ENCODE measurements around the gene MPND.

MPND gene

DNA sequence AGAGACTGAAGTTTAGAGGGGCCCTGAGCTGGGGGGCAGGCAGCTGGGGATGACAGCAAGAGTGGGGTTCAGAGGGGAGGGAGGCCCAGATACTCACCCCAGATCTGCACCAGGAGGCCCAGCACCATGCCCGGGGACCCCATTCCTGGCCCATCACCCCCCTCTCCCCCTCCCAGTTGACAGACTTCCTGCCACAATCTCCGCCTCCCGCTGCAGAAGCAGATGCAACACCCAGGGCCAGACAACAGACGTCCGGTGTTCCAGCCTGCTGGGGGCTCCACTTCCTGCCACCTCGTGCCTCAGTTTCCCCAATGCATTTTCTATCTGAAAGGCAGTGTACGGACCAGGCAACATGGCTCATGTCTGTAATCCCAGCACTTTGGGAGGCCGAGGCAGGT is 41.1 kb upstream of the MPND start, which contains the start of gene TMIGD2:
Gene TMIGD2, minus strand, starts transcription at position 147 of the 398 bp plus-strand sequence. Its CDS starts 4 bp downstream, at position 143.
- 67% methylated on average over 8 of the region's 8 CpGs for WGBS
- no peak within 1 kb of the TSS for H3K4me2 ChIP-seq (ENCODE audit: low read length, poor library complexity, severe bottlenecking)
- H3K79me1 ChIP-seq (replicated peaks; ENCODE audit: low read length, poor library complexity, severe bottlenecking) = no peaks in the 10 kb centered on the region
- H3K14ac ChIP-seq (ENCODE audit: low read length in 2 of 2) = no peak within 1 kb of the TSS
- H2BK12ac ChIP-seq (ENCODE audit: low read length in 2 of 2) = no peak within 1 kb of the TSS
- H3K27ac ChIP-seq (ENCODE audit: low read length, poor library complexity, severe bottlenecking) = no peak within 1 kb of the TSS
- H2AFZ ChIP-seq (ENCODE audit: low read depth, low read length) = no peak within 1 kb of the TSS
- no peak within 1 kb of the TSS for H3K4ac ChIP-seq (ENCODE audit: low read depth in 1 of 2, low read length in 2 of 2)
- H3K4me1 ChIP-seq (ENCODE audit: control insufficient read depth, insufficient read depth, low read depth, low read length) = peaks cover 13% of the 10 kb centered on the region
- H2BK120ac ChIP-seq (ENCODE audit: low read depth, low read length) = no peak within 1 kb of the TSS
- no peak for DNase-seq
- H3K4me3 ChIP-seq (ENCODE audit: insufficient read depth in 1 of 2, low read depth in 1 of 2, low read length in 2 of 2) = no peak within 1 kb of the TSS
- H3K27me3 ChIP-seq (ENCODE audit: control insufficient read depth in 1 of 2, insufficient read depth in 1 of 2, low read length in 2 of 2) = peaks cover 0 to 28% of the 10 kb centered on the region in 2 experiments
- no peak within 1 kb of the TSS for H2AK5ac ChIP-seq (ENCODE audit: low read length, severe bottlenecking)
- H3K9ac ChIP-seq (ENCODE audit: low read length) = no peak within 1 kb of the TSS
- peak within 1 kb of the TSS; percentile 27 for H4K91ac ChIP-seq (ENCODE audit: low read length)
- H4K8ac ChIP-seq (ENCODE audit: low read length) = no peak within 1 kb of the TSS
- no peak within 1 kb of the TSS for H3K23ac ChIP-seq (ENCODE audit: low read length in 2 of 2)
- no peak within 1 kb of the TSS for H2BK5ac ChIP-seq (ENCODE audit: low read depth, low read length, poor library complexity, severe bottlenecking)
- H2BK15ac ChIP-seq (ENCODE audit: low read depth, poor library complexity, severe bottlenecking) = peak within 1 kb of the TSS; percentile 48
- H3K36me3 ChIP-seq (ENCODE audit: control insufficient read depth in 1 of 2, insufficient read depth in 2 of 2, low read depth in 1 of 2, low read length in 2 of 2) = peaks cover 0 to 10% of the 10 kb centered on the region in 2 experiments
- no peak within 1 kb of the TSS for H3K18ac ChIP-seq (ENCODE audit: low read depth in 1 of 2, low read length in 2 of 2)
- H3K9me3 ChIP-seq (ENCODE audit: control insufficient read depth, low read length) = no peaks in the 10 kb centered on the region

GRCh38 chr19:4303819-4304537 is 39.4 kb upstream of the MPND start:
- Histone ChIP-seq H3K27ac (ENCODE audit: low read length, poor library complexity, severe bottlenecking) (no peak overlapping the region), H2AK5ac (ENCODE audit: low read length, severe bottlenecking) (no peak overlapping the region), H3K9ac (ENCODE audit: low read length) (no peak overlapping the region), H3K4me2 (ENCODE audit: low read length, poor library complexity, severe bottlenecking) (peak overlapping the region; percentile 70), H3K23ac (ENCODE audit: low read length in 2 of 2) (no peak overlapping the region), H2BK5ac (ENCODE audit: low read depth, low read length, poor library complexity, severe bottlenecking) (no peak overlapping the region), H2BK15ac (ENCODE audit: low read depth, poor library complexity, severe bottlenecking) (peak overlapping the region; percentile 52), H4K91ac (ENCODE audit: low read length) (no peak overlapping the region), H3K14ac (ENCODE audit: low read length in 2 of 2) (no peak overlapping the region), H3K4me3 (ENCODE audit: insufficient read depth in 1 of 2, low read depth in 1 of 2, low read length in 2 of 2) (no peak overlapping the region), H2AFZ (ENCODE audit: low read depth, low read length) (peak overlapping the region; percentile 90), H3K79me1 (replicated peaks; ENCODE audit: low read length, poor library complexity, severe bottlenecking) (no peaks in the 10 kb centered on the region), H3K9me3 (ENCODE audit: control insufficient read depth, low read length) (no peaks in the 10 kb centered on the region), H3K4ac (ENCODE audit: low read depth in 1 of 2, low read length in 2 of 2) (no peak overlapping the region), H3K18ac (ENCODE audit: low read depth in 1 of 2, low read length in 2 of 2) (peak overlapping the region in 1 of 2 experiments; percentile 52), H2BK120ac (ENCODE audit: low read depth, low read length) (no peak overlapping the region), H3K27me3 (ENCODE audit: control insufficient read depth in 1 of 2, insufficient read depth in 1 of 2, low read length in 2 of 2) (peaks cover 0 to 19% of the 10 kb centered on the region in 2 experiments), H3K4me1 (ENCODE audit: control insufficient read depth, insufficient read depth, low read depth, low read length) (peaks cover 11% of the 10 kb centered on the region), H2BK12ac (ENCODE audit: low read length in 2 of 2) (no peak overlapping the region), H3K36me3 (ENCODE audit: control insufficient read depth in 1 of 2, insufficient read depth in 2 of 2, low read depth in 1 of 2, low read length in 2 of 2) (peaks cover 0 to 19% of the 10 kb centered on the region in 2 experiments), H4K8ac (ENCODE audit: low read length) (peak overlapping the region; percentile 37)
- no peak for DNase-seq
- 59% methylated on average over 18 of the region's 18 CpGs for WGBS

DNA sequence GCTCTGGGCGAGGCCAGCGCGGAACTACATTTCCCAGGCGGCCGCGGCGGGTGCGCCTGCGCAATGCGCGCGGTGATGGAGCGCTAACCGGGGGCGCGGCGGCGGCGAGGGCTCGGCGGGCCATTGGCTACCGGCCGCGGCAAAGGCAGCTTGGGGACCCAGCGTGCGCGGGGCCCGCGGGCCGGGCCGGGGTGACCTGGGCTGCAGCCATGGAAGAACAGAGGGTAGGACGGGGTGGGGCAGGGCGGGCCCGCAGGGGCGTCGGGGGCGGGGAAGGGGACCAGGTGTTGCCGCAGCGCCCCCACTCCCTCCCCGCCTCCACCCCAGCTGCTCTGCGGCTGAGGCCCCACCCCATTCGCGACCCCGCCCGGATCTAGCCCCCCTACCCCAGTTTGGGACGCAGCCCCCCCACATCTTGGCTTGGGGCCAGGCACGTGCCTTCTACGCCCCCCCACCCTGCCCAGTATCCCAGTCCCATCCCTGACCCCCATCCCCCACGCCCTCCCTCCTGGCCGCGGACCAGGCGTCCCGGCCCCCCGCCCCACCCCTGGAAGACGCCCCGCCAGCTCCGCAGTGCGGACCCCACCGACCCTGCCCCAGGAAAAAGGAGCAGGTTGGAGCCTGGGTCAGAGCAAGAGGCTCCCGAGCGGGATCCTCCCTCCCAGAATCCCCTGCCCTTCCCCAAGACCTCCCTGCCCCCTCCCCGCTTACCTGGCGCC is 38.7 kb upstream of the MPND start, which contains the start of gene FSD1:
Gene FSD1, plus strand, starts transcription at position 61 of the 719 bp plus-strand sequence. Its CDS starts 149 bp downstream, at position 210.
- Histone ChIP-seq H2AFZ (ENCODE audit: low read depth, low read length) (peak within 1 kb of the TSS; percentile 90), H3K4me2 (ENCODE audit: low read length, poor library complexity, severe bottlenecking) (peak within 1 kb of the TSS; percentile 70), H3K4me1 (ENCODE audit: control insufficient read depth, insufficient read depth, low read depth, low read length) (peaks cover 11% of the 10 kb centered on the region), H4K8ac (ENCODE audit: low read length) (peak within 1 kb of the TSS; percentile 37), H3K23ac (ENCODE audit: low read length in 2 of 2) (no peak within 1 kb of the TSS), H3K4ac (ENCODE audit: low read depth in 1 of 2, low read length in 2 of 2) (no peak within 1 kb of the TSS), H2AK5ac (ENCODE audit: low read length, severe bottlenecking) (no peak within 1 kb of the TSS), H3K9ac (ENCODE audit: low read length) (no peak within 1 kb of the TSS), H3K14ac (ENCODE audit: low read length in 2 of 2) (no peak within 1 kb of the TSS), H3K79me1 (replicated peaks; ENCODE audit: low read length, poor library complexity, severe bottlenecking) (no peaks in the 10 kb centered on the region), H2BK5ac (ENCODE audit: low read depth, low read length, poor library complexity, severe bottlenecking) (no peak within 1 kb of the TSS), H3K18ac (ENCODE audit: low read depth in 1 of 2, low read length in 2 of 2) (peak within 1 kb of the TSS; percentile 52 to 54), H3K36me3 (ENCODE audit: control insufficient read depth in 1 of 2, insufficient read depth in 2 of 2, low read depth in 1 of 2, low read length in 2 of 2) (peaks cover 0 to 19% of the 10 kb centered on the region in 2 experiments), H2BK120ac (ENCODE audit: low read depth, low read length) (no peak within 1 kb of the TSS), H3K27me3 (ENCODE audit: control insufficient read depth in 1 of 2, insufficient read depth in 1 of 2, low read length in 2 of 2) (peaks cover 0 to 19% of the 10 kb centered on the region in 2 experiments), H3K9me3 (ENCODE audit: control insufficient read depth, low read length) (no peaks in the 10 kb centered on the region), H2BK12ac (ENCODE audit: low read length in 2 of 2) (no peak within 1 kb of the TSS), H2BK15ac (ENCODE audit: low read depth, poor library complexity, severe bottlenecking) (peak within 1 kb of the TSS; percentile 52), H3K27ac (ENCODE audit: low read length, poor library complexity, severe bottlenecking) (no peak within 1 kb of the TSS), H4K91ac (ENCODE audit: low read length) (no peak within 1 kb of the TSS), H3K4me3 (ENCODE audit: insufficient read depth in 1 of 2, low read depth in 1 of 2, low read length in 2 of 2) (peak within 1 kb of the TSS in 1 of 2 experiments; percentile 69)
- WGBS = 6% methylated on average over 38 of the region's 63 CpGs
- DNase-seq = peak; percentile 28

- Histone ChIP-seq H2BK12ac (ENCODE audit: low read length in 2 of 2) (no peak overlapping the region), H3K18ac (ENCODE audit: low read depth in 1 of 2, low read length in 2 of 2) (no peak overlapping the region), H3K9ac (ENCODE audit: low read length) (no peak overlapping the region), H2AK5ac (ENCODE audit: low read length, severe bottlenecking) (no peak overlapping the region), H3K9me3 (ENCODE audit: control insufficient read depth, low read length) (no peaks in the 10 kb centered on the region), H3K4ac (ENCODE audit: low read depth in 1 of 2, low read length in 2 of 2) (no peak overlapping the region), H3K79me1 (replicated peaks; ENCODE audit: low read length, poor library complexity, severe bottlenecking) (no peaks in the 10 kb centered on the region), H3K4me1 (ENCODE audit: control insufficient read depth, insufficient read depth, low read depth, low read length) (peaks cover 11% of the 10 kb centered on the region), H4K8ac (ENCODE audit: low read length) (no peak overlapping the region), H2BK15ac (ENCODE audit: low read depth, poor library complexity, severe bottlenecking) (no peak overlapping the region), H3K4me2 (ENCODE audit: low read length, poor library complexity, severe bottlenecking) (no peak overlapping the region), H3K27me3 (ENCODE audit: control insufficient read depth in 1 of 2, insufficient read depth in 1 of 2, low read length in 2 of 2) (peaks cover 0 to 19% of the 10 kb centered on the region in 2 experiments), H2BK120ac (ENCODE audit: low read depth, low read length) (no peak overlapping the region), H2BK5ac (ENCODE audit: low read depth, low read length, poor library complexity, severe bottlenecking) (no peak overlapping the region), H3K14ac (ENCODE audit: low read length in 2 of 2) (no peak overlapping the region), H3K23ac (ENCODE audit: low read length in 2 of 2) (no peak overlapping the region), H4K91ac (ENCODE audit: low read length) (no peak overlapping the region), H3K36me3 (ENCODE audit: control insufficient read depth in 1 of 2, insufficient read depth in 2 of 2, low read depth in 1 of 2, low read length in 2 of 2) (peaks cover 0 to 21% of the 10 kb centered on the region in 2 experiments), H2AFZ (ENCODE audit: low read depth, low read length) (no peak overlapping the region), H3K4me3 (ENCODE audit: insufficient read depth in 1 of 2, low read depth in 1 of 2, low read length in 2 of 2) (no peak overlapping the region), H3K27ac (ENCODE audit: low read length, poor library complexity, severe bottlenecking) (no peak overlapping the region)
- DNase-seq = no peak
- WGBS = 87% methylated on average over 7 of the region's 7 CpGs
These were observed 38.1 kb upstream of the MPND start for GRCh38 chr19:4305257-4305612.

All from mesenchymal stem cell (in vitro differentiated cells and primary cell).